Activated CD4-positive, alpha-beta memory T cell treated with anti-CD3 and anti-CD28 coated beads for 36 hours (primary cell): ENCODE results near the gene C4BPA. TPM values are rescaled to one million over a fixed set of nuclear protein-coding genes. Genes with fewer than 3 reads are reported as not detected.

Experiments
- CTCF ChIA-PET: fragments of 350-600 bp; sonication (Branson Sonifier 250); formaldehyde crosslinking; loops from one replicate; lab custom pipeline; 2021; ENCODE audit warnings: antibody characterized with exemption, inconsistent platforms; lab: Charles Lee
- POLR2A ChIA-PET: fragments of 350-600 bp; sonication (Branson Sonifier 250); formaldehyde crosslinking; loops from one replicate; lab custom pipeline; 2021; ENCODE audit warnings: antibody characterized with exemption; lab: Charles Lee
- DNase-seq: peaks from one replicate; pipeline ENCODE4 v3.0.0-alpha.2; 2020
- H3K27ac Mint-ChIP-seq: one replicate; pipeline ENCODE4 v1.8.0; 2021; ENCODE audit warnings: mixed read lengths
- H3K27me3 Mint-ChIP-seq: one replicate; pipeline ENCODE4 v1.8.0; 2021; ENCODE audit warnings: mixed read lengths
- H3K36me3 Mint-ChIP-seq: one replicate; pipeline ENCODE4 v1.8.0; 2021; ENCODE audit warnings: mixed read lengths
- H3K4me1 Mint-ChIP-seq: one replicate; pipeline ENCODE4 v1.8.0; 2021; ENCODE audit warnings: low read depth, mixed read lengths
- H3K4me3 Mint-ChIP-seq: one replicate; pipeline ENCODE4 v1.8.0; 2021; ENCODE audit warnings: mild to moderate bottlenecking, mixed read lengths
- H3K9me3 Mint-ChIP-seq: one replicate; pipeline ENCODE4 v1.8.0; 2021; ENCODE audit warnings: mixed read lengths
- intact Hi-C: fragments of 100-400 bp; cut with micrococcal nuclease; formaldehyde crosslinking; loops from one replicate; pipeline ENCODE4 v1.15.1; 2023
- total RNA-seq, 2 experiments: library from RNA; stranded (reverse); gene quantifications; one replicate each; pipeline ENCODE4 v1.2.3, GENCODE V29; 2021

C4BPA gene
- total RNA-seq, 2 experiments from 2014 or later, result not detected

DNA sequence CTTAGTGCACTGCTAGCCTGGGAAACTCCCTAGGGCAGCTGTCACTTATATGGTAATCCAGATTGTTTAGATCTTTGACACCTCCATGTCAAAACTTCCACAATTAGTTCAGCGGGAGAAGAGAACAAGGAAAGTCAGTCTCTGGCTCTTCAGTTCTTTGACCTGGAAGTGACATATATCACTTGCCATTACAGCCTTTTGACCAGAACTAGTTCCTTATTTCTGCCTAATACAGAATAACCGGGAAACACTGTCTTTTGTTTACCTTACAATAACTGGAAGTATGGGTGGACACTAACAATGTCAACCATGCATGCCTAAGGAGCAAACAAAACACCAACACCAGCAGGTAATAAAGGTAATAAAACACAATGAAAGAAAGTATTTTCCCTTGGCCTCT lies 68.3 kb downstream of the C4BPA start:
- no peak overlapping the region for H3K4me3 Mint-ChIP-seq
- H3K4me1 Mint-ChIP-seq, result no peaks in the 10 kb centered on the region
- peaks cover 3% of the 10 kb centered on the region for H3K9me3 Mint-ChIP-seq
- intact Hi-C loops, result loop anchor here (5.0 kb wide), 1 partner anchor 235 kb away; no protein-coding TSS in a partner anchor
- ChIA-PET POLR2A (no interaction called here), CTCF (no interaction called here)
- no peaks in the 10 kb centered on the region for H3K36me3 Mint-ChIP-seq
- no peaks in the 10 kb centered on the region for H3K27me3 Mint-ChIP-seq
- H3K27ac Mint-ChIP-seq, result no peak overlapping the region
- DNase-seq, result no peak

DNA sequence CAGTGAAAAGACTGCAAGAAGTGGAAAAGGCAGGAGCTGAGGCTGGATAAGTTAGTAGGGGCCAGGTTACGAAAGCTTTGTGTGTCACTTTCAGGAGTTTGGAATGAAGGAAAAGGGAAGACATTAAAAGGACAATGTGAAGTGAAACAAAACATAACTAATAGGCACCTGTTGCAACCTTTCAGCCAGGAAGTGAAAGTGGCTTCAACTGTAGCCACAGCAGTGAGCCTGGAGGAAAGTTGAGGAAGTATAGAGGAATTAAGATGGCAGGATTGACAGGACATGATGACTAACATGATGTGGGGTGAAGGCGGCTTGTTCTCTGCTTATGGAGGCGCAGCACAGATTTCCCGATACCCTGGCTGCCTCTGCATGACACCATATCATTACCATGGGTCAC lies 68.9 kb downstream of the C4BPA start:
- CTCF ChIA-PET, result no interaction called here
- Mint-ChIP-seq H3K4me1 (no peaks in the 10 kb centered on the region), H3K4me3 (no peak overlapping the region), H3K9me3 (peaks cover 3% of the 10 kb centered on the region), H3K27me3 (no peaks in the 10 kb centered on the region), H3K27ac (no peak overlapping the region), H3K36me3 (no peaks in the 10 kb centered on the region)
- intact Hi-C loops, result loop anchor here (5.0 kb wide), 1 partner anchor 234 kb away; no protein-coding TSS in a partner anchor
- DNase-seq, result no peak
- POLR2A ChIA-PET, result no interaction called here

DNA sequence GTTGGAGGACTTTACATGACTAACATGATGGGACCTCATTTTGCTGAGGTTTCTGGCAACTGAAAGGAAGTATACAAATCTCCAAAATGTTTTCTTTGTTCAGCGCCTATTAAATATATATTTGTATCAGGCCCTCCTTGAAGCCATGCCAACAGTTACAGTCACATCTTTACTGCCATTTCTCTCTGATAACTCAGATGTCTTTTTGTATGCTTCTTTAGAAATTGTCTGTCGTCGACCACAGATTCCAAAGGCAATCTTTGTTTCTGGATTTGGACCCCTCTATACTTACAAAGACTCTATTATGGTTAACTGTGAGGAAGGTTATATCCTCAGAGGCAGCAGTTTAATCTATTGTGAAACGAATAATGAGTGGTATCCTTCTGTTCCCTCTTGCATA lies 69.4 kb downstream of the C4BPA start:
- POLR2A ChIA-PET, result no interaction called here

GRCh38 chr1:207174913-207175312 lies 70.9 kb downstream of the C4BPA start:
- peaks cover 9% of the 10 kb centered on the region for H3K27me3 Mint-ChIP-seq
- H3K27ac Mint-ChIP-seq, result no peak overlapping the region
- CTCF ChIA-PET, result no interaction called here
- H3K4me1 Mint-ChIP-seq, result no peaks in the 10 kb centered on the region
- DNase-seq, result no peak
- H3K36me3 Mint-ChIP-seq, result no peaks in the 10 kb centered on the region
- POLR2A ChIA-PET, result no interaction called here
- H3K4me3 Mint-ChIP-seq, result no peak overlapping the region
- intact Hi-C loops, result loop anchor here (5.0 kb wide), 1 partner anchor 232 kb away; no protein-coding TSS in a partner anchor
- no peaks in the 10 kb centered on the region for H3K9me3 Mint-ChIP-seq

More for the DNA sequence above, 69.4 kb downstream of the C4BPA start:
- intact Hi-C loops, result loop anchor here (5.0 kb wide), 1 partner anchor 234 kb away; no protein-coding TSS in a partner anchor
- no peaks in the 10 kb centered on the region for H3K4me1 Mint-ChIP-seq
- H3K27me3 Mint-ChIP-seq, result no peaks in the 10 kb centered on the region
- no peak overlapping the region for H3K27ac Mint-ChIP-seq
- DNase-seq, result no peak
- CTCF ChIA-PET, result no interaction called here
- H3K9me3 Mint-ChIP-seq, result peaks cover 3% of the 10 kb centered on the region
- H3K36me3 Mint-ChIP-seq, result no peaks in the 10 kb centered on the region
- H3K4me3 Mint-ChIP-seq, result no peak overlapping the region

DNA sequence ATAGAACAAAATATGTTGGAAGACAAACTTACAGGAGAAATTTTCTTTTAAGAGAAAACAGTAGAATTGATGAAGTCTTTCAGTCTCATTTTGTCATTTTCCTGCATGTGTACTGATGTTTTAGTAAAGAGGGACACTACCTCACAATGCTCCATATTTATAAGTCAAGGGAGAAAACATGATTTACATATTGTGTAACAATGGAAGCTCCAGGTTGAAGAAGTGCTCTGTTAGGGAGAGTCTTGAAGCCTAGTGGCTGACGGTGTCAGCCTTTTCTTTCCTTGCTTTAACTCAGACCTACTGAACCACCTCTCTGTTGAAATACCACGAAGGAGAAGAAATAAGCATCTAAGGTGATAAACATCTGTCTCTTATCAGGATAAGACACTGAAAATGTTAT lies 75.0 kb downstream of the C4BPA start:
- CTCF ChIA-PET, result interaction anchor here (0.9 kb wide), 1 partner anchor 227 kb away, joined by 3 read pairs; no protein-coding TSS in a partner anchor
- no peaks in the 10 kb centered on the region for H3K36me3 Mint-ChIP-seq
- DNase-seq, result no peak
- H3K4me1 Mint-ChIP-seq, result no peaks in the 10 kb centered on the region
- no peak overlapping the region for H3K4me3 Mint-ChIP-seq
- no peaks in the 10 kb centered on the region for H3K9me3 Mint-ChIP-seq
- peaks cover 13% of the 10 kb centered on the region for H3K27me3 Mint-ChIP-seq
- intact Hi-C loops, result no loop called here
- no peak overlapping the region for H3K27ac Mint-ChIP-seq
- POLR2A ChIA-PET, result no interaction called here

DNA sequence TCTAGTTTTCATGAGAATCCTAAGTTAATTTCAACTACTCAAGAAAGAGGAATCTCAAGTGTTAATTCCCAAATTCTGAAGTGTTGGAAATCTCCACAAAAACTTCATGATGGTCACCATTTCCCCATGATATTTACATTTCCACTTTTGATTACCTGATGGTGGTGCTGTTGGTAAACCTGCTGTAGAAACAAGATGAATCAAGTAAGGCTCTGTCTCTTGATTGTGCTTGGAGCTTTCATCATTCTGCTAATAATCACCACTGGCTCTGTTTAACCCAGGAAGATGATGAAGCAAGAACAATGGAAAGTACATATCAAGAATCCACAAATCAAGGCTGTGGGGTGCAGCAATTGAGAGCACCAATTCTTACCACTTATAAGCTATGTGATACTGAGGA lies 77.8 kb downstream of the C4BPA start:
- no peak for DNase-seq
- intact Hi-C loops, result loop anchor here (2.0 kb wide), 1 partner anchor 317 kb away; no protein-coding TSS in a partner anchor

GRCh38 chr1:207186503-207186902 lies 82.5 kb downstream of the C4BPA start:
- DNase-seq, result no peak
- Mint-ChIP-seq H3K27ac (no peak overlapping the region), H3K4me1 (peaks cover 13% of the 10 kb centered on the region), H3K36me3 (no peaks in the 10 kb centered on the region), H3K9me3 (peaks cover 8% of the 10 kb centered on the region), H3K4me3 (no peak overlapping the region), H3K27me3 (no peaks in the 10 kb centered on the region)
- ChIA-PET CTCF (interaction anchor here (0.6 kb wide), 1 partner anchor 393 kb away, joined by 3 read pairs; no protein-coding TSS in a partner anchor), POLR2A (no interaction called here)
- intact Hi-C loops, result no loop called here

More for the DNA sequence above, 77.8 kb downstream of the C4BPA start:
- Mint-ChIP-seq H3K36me3 (no peaks in the 10 kb centered on the region), H3K4me3 (no peak overlapping the region), H3K4me1 (no peaks in the 10 kb centered on the region), H3K27me3 (peaks cover 13% of the 10 kb centered on the region), H3K27ac (no peak overlapping the region), H3K9me3 (no peaks in the 10 kb centered on the region)
- CTCF ChIA-PET, result interaction anchor here (0.6 to 2.3 kb wide), 3 partner anchors 21 to 319 kb away, joined by 3 to 8 read pairs (median 4); no protein-coding TSS in a partner anchor
- POLR2A ChIA-PET, result no interaction called here

DNA sequence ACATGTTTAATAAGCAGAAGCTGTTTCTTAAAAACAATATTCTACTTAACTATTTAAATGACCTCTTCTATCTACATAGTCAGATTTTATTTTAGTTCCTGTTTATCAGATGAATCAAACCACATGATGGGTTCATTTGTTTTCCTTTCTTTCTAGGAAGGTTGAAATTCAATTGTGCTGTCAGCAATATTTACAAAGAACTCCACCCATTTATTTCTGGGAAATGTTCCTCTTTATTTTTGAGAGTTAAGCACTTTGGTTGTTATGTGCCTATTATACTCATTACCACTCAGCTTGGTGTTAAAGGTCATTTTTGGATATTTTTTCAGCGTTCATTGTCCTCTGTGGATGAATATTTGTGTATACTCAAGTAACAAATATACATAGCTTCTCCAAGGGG lies 84.9 kb downstream of the C4BPA start:
- no peak overlapping the region for H3K4me3 Mint-ChIP-seq
- DNase-seq, result no peak
- ChIA-PET CTCF (no interaction called here), POLR2A (no interaction called here)
- peaks cover 2% of the 10 kb centered on the region for H3K27me3 Mint-ChIP-seq
- H3K36me3 Mint-ChIP-seq, result no peaks in the 10 kb centered on the region
- intact Hi-C loops, result no loop called here
- no peak overlapping the region for H3K27ac Mint-ChIP-seq
- peaks cover 13% of the 10 kb centered on the region for H3K4me1 Mint-ChIP-seq
- peaks cover 8% of the 10 kb centered on the region for H3K9me3 Mint-ChIP-seq

DNA sequence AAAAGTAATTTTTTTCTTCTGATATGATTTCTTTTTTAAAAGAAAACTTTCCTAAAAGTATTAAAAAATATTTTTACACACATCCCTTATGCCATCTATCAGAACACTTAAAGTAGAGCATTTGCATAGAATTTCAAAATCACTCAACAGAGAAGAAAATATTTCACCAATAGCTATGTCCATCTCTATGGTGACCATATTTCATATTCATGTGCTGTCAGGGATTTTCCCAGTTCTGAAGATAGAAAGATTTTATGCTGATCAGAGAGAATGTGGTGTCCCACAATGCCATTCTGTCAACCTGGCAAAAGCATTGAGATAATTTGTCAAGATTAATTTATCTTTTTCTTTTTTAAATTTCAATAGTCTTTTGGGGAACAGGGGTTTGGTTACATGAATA lies 87.0 kb downstream of the C4BPA start:
- Mint-ChIP-seq H3K4me3 (no peak overlapping the region), H3K27me3 (peaks cover 5% of the 10 kb centered on the region), H3K4me1 (peaks cover 13% of the 10 kb centered on the region), H3K36me3 (peaks cover 3% of the 10 kb centered on the region), H3K27ac (no peak overlapping the region), H3K9me3 (peaks cover 8% of the 10 kb centered on the region)
- no peak for DNase-seq
- CTCF ChIA-PET, result no interaction called here
- POLR2A ChIA-PET, result no interaction called here
- intact Hi-C loops, result no loop called here

DNA sequence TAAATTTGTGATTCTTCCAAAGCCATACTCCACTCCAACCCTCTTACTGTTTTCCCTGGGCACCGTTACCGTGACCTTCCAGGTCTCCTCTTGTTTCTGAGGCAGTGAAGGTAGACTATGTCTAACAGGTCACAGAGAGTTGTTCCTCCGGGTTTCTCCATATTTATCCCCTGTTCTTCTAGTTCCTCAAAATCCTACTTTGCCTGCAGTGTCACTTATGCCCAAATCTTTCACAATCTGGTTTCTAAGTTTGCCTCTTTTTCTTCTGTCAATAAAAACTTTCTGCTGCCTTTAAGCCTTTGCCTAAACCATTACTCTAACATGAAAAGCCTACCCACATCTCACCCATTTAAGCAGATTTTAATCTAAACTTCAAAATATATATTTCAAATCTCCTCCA lies 87.7 kb downstream of the C4BPA start:
- Mint-ChIP-seq H3K36me3 (peaks cover 3% of the 10 kb centered on the region), H3K4me1 (peaks cover 13% of the 10 kb centered on the region), H3K27me3 (peaks cover 5% of the 10 kb centered on the region), H3K27ac (no peak overlapping the region), H3K9me3 (peaks cover 8% of the 10 kb centered on the region), H3K4me3 (no peak overlapping the region)
- ChIA-PET POLR2A (no interaction called here), CTCF (no interaction called here)
- no peak for DNase-seq
- intact Hi-C loops, result no loop called here

GRCh38 chr1:207194197-207194596 lies 90.2 kb downstream of the C4BPA start:
- peaks cover 9% of the 10 kb centered on the region for H3K4me1 Mint-ChIP-seq
- H3K27ac Mint-ChIP-seq, result no peak overlapping the region
- intact Hi-C loops, result no loop called here
- ChIA-PET POLR2A (no interaction called here), CTCF (no interaction called here)
- H3K4me3 Mint-ChIP-seq, result no peak overlapping the region
- peaks cover 10% of the 10 kb centered on the region for H3K27me3 Mint-ChIP-seq
- H3K36me3 Mint-ChIP-seq, result peaks cover 10% of the 10 kb centered on the region
- DNase-seq, result no peak
- H3K9me3 Mint-ChIP-seq, result peaks cover 6% of the 10 kb centered on the region
